Skeletal muscle satellite cell (primary cell): ENCODE results near the gene IRX2.

ENCODE experiments used
- H3K27me3 ChIP-seq: 2 replicates; pipeline ENCODE4 v1.7.0; 2013; ENCODE audit warnings: low read length; ENCODE audit not compliant: control insufficient read depth, insufficient read depth
- H3K36me3 ChIP-seq: 2 replicates; pipeline ENCODE4 v1.7.0; 2013; ENCODE audit warnings: mild to moderate bottlenecking, control low read depth, low read length; ENCODE audit not compliant: insufficient read depth
- H3K4me1 ChIP-seq: 2 replicates; pipeline ENCODE4 v1.7.0; 2013; ENCODE audit warnings: low read length; ENCODE audit not compliant: control insufficient read depth, insufficient read depth
- H3K4me2 ChIP-seq: 2 replicates; pipeline ENCODE4 v1.7.0; 2013; ENCODE audit warnings: mild to moderate bottlenecking, low read length
- H3K4me3 ChIP-seq: 2 replicates; pipeline ENCODE4 v1.7.0; 2013; ENCODE audit warnings: low read length
- H3K9ac ChIP-seq: 2 replicates; pipeline ENCODE4 v1.7.0; 2013; ENCODE audit warnings: mild to moderate bottlenecking, low read depth, low read length, moderate library complexity
- H3K9me3 ChIP-seq: replicated peaks from 2 replicates; pipeline ENCODE4 v1.7.0; 2013; ENCODE audit warnings: mild to moderate bottlenecking, control low read depth, low read length

Gene IRX2

DNA sequence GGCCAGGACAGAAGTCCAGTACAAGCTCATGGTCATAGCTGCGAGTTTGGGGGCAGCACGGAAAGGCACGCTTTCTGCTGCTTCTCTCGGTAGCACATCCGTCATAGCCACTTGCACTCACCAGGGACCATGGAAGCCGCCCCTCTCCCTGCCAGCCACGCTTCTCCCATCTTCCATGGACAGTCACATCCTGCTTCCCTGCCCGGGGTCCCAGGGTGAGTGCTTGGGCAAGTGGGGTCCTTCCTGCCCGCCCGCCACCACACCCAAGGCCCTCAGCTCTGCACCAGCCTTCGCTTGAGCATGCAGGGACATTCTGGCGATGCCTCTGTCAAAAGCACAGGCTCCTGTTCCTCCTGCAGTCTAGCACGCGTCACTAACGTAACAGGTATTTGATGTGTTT is 13.1 kb upstream of the IRX2 start:
- H3K27me3 ChIP-seq: no peaks in the 10 kb centered on the region
- no peaks in the 10 kb centered on the region for H3K36me3 ChIP-seq
- peaks cover 3% of the 10 kb centered on the region for H3K9me3 ChIP-seq
- no peaks in the 10 kb centered on the region for H3K4me1 ChIP-seq
- no peak overlapping the region for H3K4me2 ChIP-seq
- H3K9ac ChIP-seq: no peak overlapping the region
- no peak overlapping the region for H3K4me3 ChIP-seq

DNA sequence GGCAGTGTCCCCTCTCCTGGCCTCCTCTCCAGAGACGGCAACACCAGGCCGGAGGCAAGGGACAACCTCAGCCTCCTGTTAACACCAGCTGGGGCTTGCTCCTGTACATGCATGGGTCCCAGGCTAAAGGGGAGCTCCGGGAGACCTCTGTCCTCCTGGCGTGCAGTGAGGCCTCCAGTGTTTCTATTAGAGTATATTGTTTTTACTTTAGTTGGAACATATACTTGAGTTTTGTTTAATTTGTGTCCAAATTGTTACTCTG is 12.0 kb upstream of the IRX2 start:
- H3K4me1 ChIP-seq: no peaks in the 10 kb centered on the region
- peaks cover 3% of the 10 kb centered on the region for H3K9me3 ChIP-seq
- H3K9ac ChIP-seq: no peak overlapping the region
- H3K27me3 ChIP-seq: no peaks in the 10 kb centered on the region
- no peaks in the 10 kb centered on the region for H3K36me3 ChIP-seq
- no peak overlapping the region for H3K4me3 ChIP-seq
- no peak overlapping the region for H3K4me2 ChIP-seq

DNA sequence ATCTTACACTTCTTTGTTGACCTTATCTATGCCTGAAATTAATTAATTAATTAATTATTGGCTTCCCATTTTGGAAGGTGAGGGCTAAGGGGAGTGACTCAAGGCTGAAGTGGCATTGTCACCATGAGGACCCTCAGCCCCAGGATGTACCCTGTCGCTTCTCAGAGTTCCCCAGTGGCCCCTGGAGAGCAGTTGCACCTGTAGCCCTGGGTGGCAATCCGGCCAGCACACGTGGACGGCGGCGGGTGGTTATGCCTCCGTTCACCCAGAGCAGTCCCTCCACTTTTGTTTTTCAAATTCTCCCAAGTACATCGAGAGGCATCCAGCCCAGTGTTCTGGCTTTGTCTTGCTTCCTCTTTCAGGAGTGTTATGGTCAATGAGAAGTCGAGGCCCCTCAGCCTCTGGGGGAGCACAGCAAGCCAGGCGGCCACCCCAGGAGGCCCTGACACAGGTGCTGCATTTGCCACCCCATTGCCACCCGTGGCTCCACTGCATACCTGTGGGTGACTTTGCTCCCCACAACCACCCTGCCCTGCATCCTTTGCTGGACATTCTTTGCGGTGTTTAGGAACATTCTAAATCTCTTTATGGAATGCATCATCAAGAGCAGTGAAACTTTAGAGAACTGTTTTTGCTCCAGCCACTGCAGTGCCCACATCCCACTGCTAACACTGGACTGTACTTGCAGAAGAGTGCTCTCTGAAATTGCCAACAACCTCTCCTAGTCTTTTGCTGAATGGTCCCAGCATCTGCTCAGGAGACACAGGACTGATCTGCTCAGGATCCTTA is 11.5 kb upstream of the IRX2 start:
- no peaks in the 10 kb centered on the region for H3K4me1 ChIP-seq
- H3K27me3 ChIP-seq: no peaks in the 10 kb centered on the region
- H3K9me3 ChIP-seq: peaks cover 3% of the 10 kb centered on the region
- no peak overlapping the region for H3K4me3 ChIP-seq
- no peak overlapping the region for H3K9ac ChIP-seq
- H3K4me2 ChIP-seq: no peak overlapping the region
- no peaks in the 10 kb centered on the region for H3K36me3 ChIP-seq

GRCh38 chr5:2761921-2762488 is 10.5 kb upstream of the IRX2 start:
- Histone ChIP-seq H3K36me3 (no peaks in the 10 kb centered on the region), H3K4me1 (no peaks in the 10 kb centered on the region), H3K4me3 (no peak overlapping the region), H3K27me3 (peaks cover 6% of the 10 kb centered on the region), H3K9me3 (peaks cover 3% of the 10 kb centered on the region), H3K9ac (no peak overlapping the region), H3K4me2 (no peak overlapping the region)

DNA sequence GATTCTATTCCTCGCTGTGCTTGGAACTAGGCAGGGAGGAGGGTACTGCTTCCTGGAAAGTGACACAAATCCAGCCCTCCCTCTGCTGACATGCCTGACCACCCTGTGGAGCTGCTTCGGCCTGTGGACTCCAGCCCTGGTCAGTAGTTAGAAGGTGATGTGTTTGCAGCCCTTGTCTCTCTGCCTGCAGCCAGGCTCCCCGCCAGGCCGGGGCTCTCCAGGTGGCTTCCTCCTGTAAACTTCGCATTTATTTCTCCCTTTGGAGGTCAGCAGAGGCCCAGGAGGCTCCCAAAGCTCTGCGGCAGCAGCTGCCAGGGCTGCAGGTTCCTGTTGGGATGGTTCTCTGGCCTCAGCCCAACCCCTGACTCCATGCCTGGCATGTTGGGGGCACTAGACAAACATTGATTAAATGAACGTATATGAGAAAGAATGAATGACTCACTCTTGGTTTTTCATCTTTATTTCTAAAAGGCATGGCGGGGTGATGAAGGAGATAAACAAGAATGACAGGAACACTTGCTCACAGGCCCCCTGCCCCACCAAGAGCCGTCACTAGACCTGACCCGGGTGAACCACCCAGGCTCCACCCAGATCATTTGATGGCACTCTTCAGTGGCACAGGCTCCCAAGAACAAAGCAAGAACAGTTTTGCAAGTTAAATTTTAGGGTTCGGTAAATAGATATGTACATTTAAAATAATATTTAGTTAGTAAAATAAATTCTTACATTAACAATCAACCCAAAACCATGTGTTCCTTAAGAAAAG is 8.4 kb upstream of the IRX2 start:
- Histone ChIP-seq H3K9ac (no peak overlapping the region), H3K4me3 (no peak overlapping the region), H3K4me1 (no peaks in the 10 kb centered on the region), H3K36me3 (no peaks in the 10 kb centered on the region), H3K9me3 (peaks cover under 1% of the 10 kb centered on the region), H3K4me2 (no peak overlapping the region), H3K27me3 (peaks cover 21% of the 10 kb centered on the region)

GRCh38 chr5:2759091-2759490 is 7.6 kb upstream of the IRX2 start:
- Histone ChIP-seq H3K27me3 (peaks cover 28% of the 10 kb centered on the region), H3K4me1 (no peaks in the 10 kb centered on the region), H3K4me2 (no peak overlapping the region), H3K9me3 (no peaks in the 10 kb centered on the region), H3K4me3 (no peak overlapping the region), H3K9ac (no peak overlapping the region), H3K36me3 (no peaks in the 10 kb centered on the region)

GRCh38 chr5:2758632-2759031 is 7.2 kb upstream of the IRX2 start:
- H3K27me3 ChIP-seq: peaks cover 31% of the 10 kb centered on the region
- H3K4me1 ChIP-seq: no peaks in the 10 kb centered on the region
- H3K9me3 ChIP-seq: no peaks in the 10 kb centered on the region
- no peak overlapping the region for H3K4me2 ChIP-seq
- H3K4me3 ChIP-seq: no peak overlapping the region
- H3K9ac ChIP-seq: no peak overlapping the region
- H3K36me3 ChIP-seq: no peaks in the 10 kb centered on the region

DNA sequence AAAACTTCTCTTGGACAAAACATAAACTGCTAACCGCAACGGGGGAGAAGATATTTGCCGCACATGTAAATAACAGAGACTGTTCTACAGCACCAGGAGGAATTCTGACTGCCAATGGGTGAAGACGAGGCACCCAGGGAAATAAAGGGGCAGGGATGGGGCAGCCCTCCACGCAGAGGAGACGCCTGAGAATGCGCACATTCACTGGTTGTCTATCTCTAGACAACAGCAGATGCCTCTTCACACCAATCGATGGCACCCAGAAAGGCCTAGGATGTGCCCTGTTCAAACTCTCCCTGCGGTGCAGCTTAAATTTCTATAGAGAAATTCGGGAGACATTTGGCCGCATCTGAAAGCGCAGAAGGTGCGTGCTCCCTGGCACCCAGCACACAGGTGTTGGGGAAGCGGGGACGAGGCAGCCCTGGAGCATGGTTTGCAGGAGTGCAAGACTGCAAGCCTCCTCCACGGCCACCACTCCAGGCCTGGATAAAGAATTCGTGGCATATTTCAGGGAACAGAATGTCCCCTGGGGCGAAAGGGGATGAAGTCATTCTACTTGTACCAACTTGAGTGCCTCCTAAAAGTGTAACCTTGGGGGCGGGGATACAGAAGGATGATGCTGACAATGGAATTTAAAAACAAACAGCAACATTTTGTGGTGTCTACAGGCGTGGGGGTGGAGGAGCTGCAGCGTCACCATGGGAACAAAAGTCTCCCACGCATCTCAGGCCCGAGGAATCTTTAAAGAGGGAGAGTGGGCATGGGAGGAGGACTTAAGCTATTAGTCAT is 6.3 kb upstream of the IRX2 start:
- Histone ChIP-seq H3K27me3 (peaks cover 39% of the 10 kb centered on the region), H3K4me3 (no peak overlapping the region), H3K9ac (no peak overlapping the region), H3K36me3 (no peaks in the 10 kb centered on the region), H3K9me3 (no peaks in the 10 kb centered on the region), H3K4me1 (no peaks in the 10 kb centered on the region), H3K4me2 (no peak overlapping the region)

- Histone ChIP-seq H3K9me3 (no peaks in the 10 kb centered on the region), H3K4me2 (peak overlapping the region; percentile 20), H3K36me3 (no peaks in the 10 kb centered on the region), H3K9ac (no peak overlapping the region), H3K4me1 (no peaks in the 10 kb centered on the region), H3K27me3 (peaks cover 45% of the 10 kb centered on the region), H3K4me3 (no peak overlapping the region)
Observed at GRCh38 chr5:2756211-2757152, 5.0 kb upstream of the IRX2 start.

- Histone ChIP-seq H3K4me1 (no peaks in the 10 kb centered on the region), H3K36me3 (no peaks in the 10 kb centered on the region), H3K9ac (no peak overlapping the region), H3K9me3 (no peaks in the 10 kb centered on the region), H3K4me2 (no peak overlapping the region), H3K4me3 (no peak overlapping the region), H3K27me3 (peaks cover 46% of the 10 kb centered on the region)
Observed at GRCh38 chr5:2755681-2756171, 4.2 kb upstream of the IRX2 start.
